ENCODE data around the gene APC2.
A peak's percentile ranks its signal among the peaks of the same experiment; 100 is the strongest.

Gene APC2

GRCh38 chr19:1409204-1410005 lies 40.5 kb upstream of the APC2 start:
- Histone ChIP-seq H3K9me3 (no peaks in the 10 kb centered on the region), H3K4me1 (peaks cover 0 to 61% (median 47%) of the 10 kb centered on the region in 4 donors), H3K4me3 (peak overlapping the region; percentile 89 to 97), H3K27ac (peak overlapping the region; percentile 92 to 97), H3K27me3 (no peaks in the 10 kb centered on the region), H3K36me3 (peaks cover 0 to 18% (median 0%) of the 10 kb centered on the region in 3 donors)
- TF ChIP-seq CTCF (IDR thresholded peaks at IDR 0.05) = no peak
- intact Hi-C loops (cut with DNase I; ENCODE audit: low total_unique reads) = loop anchor here (10.0 kb wide), 1 partner anchor 55 kb away; a partner anchor contains a TSS
- no peak for DNase-seq

GRCh38 chr19:1410136-1410786 lies 39.7 kb upstream of the APC2 start:
- H3K9me3 ChIP-seq = no peaks in the 10 kb centered on the region
- no peaks in the 10 kb centered on the region for H3K27me3 ChIP-seq
- intact Hi-C loops (cut with DNase I; ENCODE audit: low total_unique reads) = no loop called here
- peaks cover 0 to 66% (median 51%) of the 10 kb centered on the region in 4 donors for H3K4me1 ChIP-seq
- H3K4me3 ChIP-seq = peak overlapping the region in 1 of 2 donors; percentile 89
- H3K27ac ChIP-seq = no peak overlapping the region
- TF ChIP-seq CTCF (IDR thresholded peaks at IDR 0.05) = no peak
- H3K36me3 ChIP-seq = peaks cover 0 to 18% (median 0%) of the 10 kb centered on the region in 3 donors
- no peak for DNase-seq

GRCh38 chr19:1410789-1411188 lies 39.1 kb upstream of the APC2 start:
- intact Hi-C loops (cut with DNase I; ENCODE audit: low total_unique reads) = no loop called here
- H3K27ac ChIP-seq = peak overlapping the region; percentile 28 to 53
- H3K4me1 ChIP-seq = peaks cover 0 to 72% (median 56%) of the 10 kb centered on the region in 4 donors
- no peaks in the 10 kb centered on the region for H3K9me3 ChIP-seq
- TF ChIP-seq CTCF (IDR thresholded peaks at IDR 0.05) = no peak
- peaks cover 0 to 18% (median 0%) of the 10 kb centered on the region in 3 donors for H3K36me3 ChIP-seq
- no peak overlapping the region for H3K4me3 ChIP-seq
- no peaks in the 10 kb centered on the region for H3K27me3 ChIP-seq
- no peak for DNase-seq

GRCh38 chr19:1411255-1412191 lies 38.4 kb upstream of the APC2 start:
- H3K27ac ChIP-seq = peak overlapping the region; percentile 28 to 53
- no peak overlapping the region for H3K4me3 ChIP-seq
- no peaks in the 10 kb centered on the region for H3K9me3 ChIP-seq

More at GRCh38 chr19:1411255-1412191, 38.4 kb upstream of the APC2 start:
- Histone ChIP-seq H3K36me3 (peaks cover 0 to 18% (median 0%) of the 10 kb centered on the region in 3 donors), H3K27me3 (no peaks in the 10 kb centered on the region), H3K4me1 (peaks cover 1 to 75% (median 62%) of the 10 kb centered on the region in 4 donors)
- intact Hi-C loops (cut with DNase I; ENCODE audit: low total_unique reads) = no loop called here
- TF ChIP-seq CTCF (IDR thresholded peaks at IDR 0.05) = no peak
- DNase-seq = peak in 1 of 2 donors; percentile 35
